GM23338 (cell line): Measurements from ENCODE around the gene GJA1. TPM values are rescaled to one million over a fixed set of nuclear protein-coding genes. Genes with fewer than 3 reads are reported as not detected.

ENCODE experiments used
- ATAC-seq: fragments of 200-7000 bp; cut with Tn5 transposase; 3 replicates; pipeline ENCODE4 v1.9.1; 2020
- DNase-seq: peaks from one replicate; pipeline ENCODE4 v3.0.0-alpha.2; 2015; ENCODE audit warnings: low spot score
- H2AFZ ChIP-seq: fragments of 200-600 bp; sonication (generic); 2 replicates; pipeline ENCODE4 v1.8.0; 2016; ENCODE audit warnings: antibody characterized with exemption, mild to moderate bottlenecking, moderate library complexity
- H3F3A ChIP-seq: fragments of 200-600 bp; sonication (generic); replicated peaks from 2 replicates; pipeline ENCODE4 v1.8.0; 2017; ENCODE audit warnings: antibody characterized with exemption, mixed run types, low read depth
- H3K27ac ChIP-seq: fragments of 200-600 bp; sonication (generic); 2 replicates; pipeline ENCODE4 v1.6.1; 2016; ENCODE audit warnings: low read depth
- H3K27me3 ChIP-seq: fragments of 200-600 bp; sonication (generic); 2 replicates; pipeline ENCODE4 v1.8.0; 2016; ENCODE audit warnings: mild to moderate bottlenecking, mixed run types, moderate library complexity; ENCODE audit not compliant: insufficient read depth
- H3K36me3 ChIP-seq: fragments of 200-600 bp; sonication (generic); 2 replicates; pipeline ENCODE4 v1.8.0; 2016; ENCODE audit warnings: mild to moderate bottlenecking; ENCODE audit not compliant: insufficient read depth
- H3K4me1 ChIP-seq: fragments of 200-600 bp; sonication (generic); 2 replicates; pipeline ENCODE4 v1.8.0; 2016; ENCODE audit warnings: mild to moderate bottlenecking, moderate library complexity; ENCODE audit not compliant: insufficient read depth
- H3K4me2 ChIP-seq: fragments of 200-600 bp; sonication (generic); 2 replicates; pipeline ENCODE4 v1.7.1; 2017; ENCODE audit warnings: mixed run types
- H3K4me3 ChIP-seq: fragments of 200-600 bp; sonication (generic); 2 replicates; pipeline ENCODE4 v1.6.1; 2016; ENCODE audit warnings: mixed run types
- H3K79me2 ChIP-seq: fragments of 200-600 bp; sonication (generic); replicated peaks from 2 replicates; pipeline ENCODE4 v1.8.0; 2017; ENCODE audit warnings: mild to moderate bottlenecking; ENCODE audit not compliant: insufficient read depth
- H3K9me2 ChIP-seq: fragments of 200-600 bp; sonication (generic); 2 replicates; pipeline ENCODE4 v1.8.0; 2017; ENCODE audit not compliant: insufficient read depth
- H4K20me1 ChIP-seq: fragments of 200-600 bp; sonication (generic); replicated peaks from 2 replicates; pipeline ENCODE4 v1.8.0; 2017; ENCODE audit warnings: mild to moderate bottlenecking; ENCODE audit not compliant: insufficient read depth
- H3K27ac Mint-ChIP-seq: 2 replicates; pipeline ENCODE4 v1.8.0; 2020; ENCODE audit warnings: inconsistent platforms, mild to moderate bottlenecking, moderate library complexity, mixed read lengths
- H3K27me3 Mint-ChIP-seq: 3 replicates; pipeline ENCODE4 v1.8.0; 2022; ENCODE audit warnings: low read depth, mild to moderate bottlenecking, moderate library complexity, mixed read lengths, inconsistent platforms; ENCODE audit not compliant: insufficient read depth, poor library complexity
- H3K36me3 Mint-ChIP-seq: 3 replicates; pipeline ENCODE4 v1.8.0; 2021; ENCODE audit warnings: low read depth, mild to moderate bottlenecking, inconsistent platforms, moderate library complexity, mixed read lengths
- H3K4me1 Mint-ChIP-seq: 3 replicates; pipeline ENCODE4 v1.8.0; 2020; ENCODE audit warnings: mild to moderate bottlenecking, inconsistent platforms, mixed read lengths
- H3K4me3 Mint-ChIP-seq: 3 replicates; pipeline ENCODE4 v1.8.0; 2021; ENCODE audit warnings: moderate library complexity, mild to moderate bottlenecking, inconsistent platforms, mixed read lengths
- H3K9me3 Mint-ChIP-seq: 3 replicates; pipeline ENCODE4 v1.8.0; 2020; ENCODE audit warnings: moderate library complexity, mild to moderate bottlenecking, inconsistent platforms, mixed read lengths
- EZH2phosphoT487 ChIP-seq: fragments of 200-600 bp; sonication (generic); IDR thresholded peaks from one replicate; pipeline ENCODE4 v1.8.1; 2018; ENCODE audit warnings: antibody characterized with exemption; ENCODE audit not compliant: unreplicated experiment
- NANOG ChIP-seq: IDR thresholded peaks from 2 replicates; pipeline ENCODE4 v1.6.1; 2016; ENCODE audit warnings: antibody characterized with exemption, borderline replicate concordance
- POLR2AphosphoS5 ChIP-seq: IDR thresholded peaks from 2 replicates; pipeline ENCODE4 v1.6.1; 2016; ENCODE audit warnings: antibody characterized with exemption, low read depth
- STAT1 ChIP-seq: IDR thresholded peaks from one replicate; pipeline ENCODE4 v1.6.1; 2016; ENCODE audit warnings: antibody characterized with exemption; ENCODE audit not compliant: unreplicated experiment
- ZNF114 ChIP-seq: fragments of 250-450 bp; sonication (Bioruptor Pico); IDR thresholded peaks from 2 replicates; pipeline ENCODE4 v1.5.0; 2020; ENCODE audit warnings: mild to moderate bottlenecking, moderate library complexity
- ZNF331 ChIP-seq: fragments of 250-450 bp; sonication (Bioruptor Pico); IDR thresholded peaks from 2 replicates; pipeline ENCODE4 v1.5.0; 2020; ENCODE audit warnings: low read depth, mild to moderate bottlenecking, moderate library complexity
- polyA plus RNA-seq: library from polyadenylated mRNA; unstranded; fragments of >200 nt; fragmentation: Nextera tagmentation; extraction: Ambion mirVana; gene quantifications from 2 replicates; pipeline ENCODE4 v1.2.1, GENCODE V29; 2016
- total RNA-seq: library from RNA; depleted of rRNA; stranded (reverse); fragments of >200 nt; shearing (Covaris generic); gene quantifications from 2 replicates; pipeline ENCODE4 v1.2.3, GENCODE V29; 2014
- TF ChIP-seq, protein P1 (sequence below): IDR thresholded peaks from one replicate; pipeline ENCODE4 v1.6.1; 2018; ENCODE audit warnings: antibody characterized with exemption; ENCODE audit not compliant: unreplicated experiment
- TF ChIP-seq, protein P2 (sequence below): IDR thresholded peaks from 2 replicates; pipeline ENCODE4 v1.6.1; 2016; ENCODE audit warnings: antibody characterized with exemption
- TF ChIP-seq, protein P3 (sequence below), 2 experiments: fragments of 200-600 bp in 1 of 2; sonication (generic) in 1 of 2; conservative IDR thresholded peaks; 2 replicates each; pipeline versions ENCODE4 v1.5.1 to v1.6.1; 2016 to 2017; ENCODE audit warnings: antibody characterized with exemption in 2 of 2, low read depth in 2 of 2, mild to moderate bottlenecking in 2 of 2, moderate library complexity in 1 of 2
- TF ChIP-seq, protein P4 (sequence below): fragments of 250-450 bp; sonication (Bioruptor Pico); IDR thresholded peaks from 2 replicates; pipeline ENCODE4 v1.5.0; 2020; ENCODE audit warnings: mild to moderate bottlenecking, moderate library complexity

The GJA1 gene
- total and polyA plus RNA-seq, 2 experiments from 2014 or later: 262 to 609 TPM

DNA sequence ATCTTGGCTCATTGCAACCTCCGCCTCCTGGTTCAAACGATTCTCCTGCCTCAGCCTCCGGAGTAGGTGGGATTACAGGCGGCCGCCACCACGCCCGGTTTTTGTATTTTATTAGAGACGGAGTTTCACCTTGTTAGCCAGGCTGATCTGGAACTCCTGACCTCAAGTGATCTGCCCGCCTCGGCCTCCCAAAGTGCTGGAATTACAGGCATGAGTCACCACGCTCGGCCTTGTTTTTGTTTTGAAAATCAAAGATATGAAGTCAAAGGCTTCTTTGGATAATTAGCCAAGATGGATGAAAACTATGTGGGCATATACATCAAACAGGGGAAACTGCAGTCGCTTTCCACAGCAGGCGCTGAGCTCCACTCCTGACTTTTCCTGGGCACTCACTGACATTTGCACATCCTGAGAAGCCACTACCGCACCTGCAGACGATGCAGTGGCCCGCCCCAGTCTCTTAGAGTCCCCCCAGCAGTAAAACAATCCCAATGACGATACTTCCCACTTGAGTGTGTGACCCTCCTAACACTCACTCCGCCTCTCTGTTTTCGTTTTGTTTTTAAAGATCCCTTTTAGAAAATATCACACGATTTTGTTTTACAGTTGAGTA, 44.1 kb downstream of the GJA1 start:
- peaks cover 5% of the 10 kb centered on the region; the same call in 2 of the 3 replicates for H3K4me1 Mint-ChIP-seq
- no peaks in the 10 kb centered on the region for H3K36me3 Mint-ChIP-seq
- DNase-seq (no peak), ATAC-seq (no peak)
- H3F3A ChIP-seq: no peaks in the 10 kb centered on the region
- H3K9me2 ChIP-seq: no peaks in the 10 kb centered on the region
- H3K79me2 ChIP-seq: no peaks in the 10 kb centered on the region
- TF ChIP-seq POLR2AphosphoS5 (no peak), STAT1 (no peak), ZNF331 (no peak), ZNF114 (CRISPR knock-in tag) (no peak), NANOG (no peak), EZH2phosphoT487 (no peak)
- TF ChIP-seq, protein P1, sequence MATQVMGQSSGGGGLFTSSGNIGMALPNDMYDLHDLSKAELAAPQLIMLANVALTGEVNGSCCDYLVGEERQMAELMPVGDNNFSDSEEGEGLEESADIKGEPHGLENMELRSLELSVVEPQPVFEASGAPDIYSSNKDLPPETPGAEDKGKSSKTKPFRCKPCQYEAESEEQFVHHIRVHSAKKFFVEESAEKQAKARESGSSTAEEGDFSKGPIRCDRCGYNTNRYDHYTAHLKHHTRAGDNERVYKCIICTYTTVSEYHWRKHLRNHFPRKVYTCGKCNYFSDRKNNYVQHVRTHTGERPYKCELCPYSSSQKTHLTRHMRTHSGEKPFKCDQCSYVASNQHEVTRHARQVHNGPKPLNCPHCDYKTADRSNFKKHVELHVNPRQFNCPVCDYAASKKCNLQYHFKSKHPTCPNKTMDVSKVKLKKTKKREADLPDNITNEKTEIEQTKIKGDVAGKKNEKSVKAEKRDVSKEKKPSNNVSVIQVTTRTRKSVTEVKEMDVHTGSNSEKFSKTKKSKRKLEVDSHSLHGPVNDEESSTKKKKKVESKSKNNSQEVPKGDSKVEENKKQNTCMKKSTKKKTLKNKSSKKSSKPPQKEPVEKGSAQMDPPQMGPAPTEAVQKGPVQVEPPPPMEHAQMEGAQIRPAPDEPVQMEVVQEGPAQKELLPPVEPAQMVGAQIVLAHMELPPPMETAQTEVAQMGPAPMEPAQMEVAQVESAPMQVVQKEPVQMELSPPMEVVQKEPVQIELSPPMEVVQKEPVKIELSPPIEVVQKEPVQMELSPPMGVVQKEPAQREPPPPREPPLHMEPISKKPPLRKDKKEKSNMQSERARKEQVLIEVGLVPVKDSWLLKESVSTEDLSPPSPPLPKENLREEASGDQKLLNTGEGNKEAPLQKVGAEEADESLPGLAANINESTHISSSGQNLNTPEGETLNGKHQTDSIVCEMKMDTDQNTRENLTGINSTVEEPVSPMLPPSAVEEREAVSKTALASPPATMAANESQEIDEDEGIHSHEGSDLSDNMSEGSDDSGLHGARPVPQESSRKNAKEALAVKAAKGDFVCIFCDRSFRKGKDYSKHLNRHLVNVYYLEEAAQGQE: no peak
- TF ChIP-seq, protein P2, sequence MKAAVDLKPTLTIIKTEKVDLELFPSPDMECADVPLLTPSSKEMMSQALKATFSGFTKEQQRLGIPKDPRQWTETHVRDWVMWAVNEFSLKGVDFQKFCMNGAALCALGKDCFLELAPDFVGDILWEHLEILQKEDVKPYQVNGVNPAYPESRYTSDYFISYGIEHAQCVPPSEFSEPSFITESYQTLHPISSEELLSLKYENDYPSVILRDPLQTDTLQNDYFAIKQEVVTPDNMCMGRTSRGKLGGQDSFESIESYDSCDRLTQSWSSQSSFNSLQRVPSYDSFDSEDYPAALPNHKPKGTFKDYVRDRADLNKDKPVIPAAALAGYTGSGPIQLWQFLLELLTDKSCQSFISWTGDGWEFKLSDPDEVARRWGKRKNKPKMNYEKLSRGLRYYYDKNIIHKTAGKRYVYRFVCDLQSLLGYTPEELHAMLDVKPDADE: no peak
- TF ChIP-seq, protein P3, sequence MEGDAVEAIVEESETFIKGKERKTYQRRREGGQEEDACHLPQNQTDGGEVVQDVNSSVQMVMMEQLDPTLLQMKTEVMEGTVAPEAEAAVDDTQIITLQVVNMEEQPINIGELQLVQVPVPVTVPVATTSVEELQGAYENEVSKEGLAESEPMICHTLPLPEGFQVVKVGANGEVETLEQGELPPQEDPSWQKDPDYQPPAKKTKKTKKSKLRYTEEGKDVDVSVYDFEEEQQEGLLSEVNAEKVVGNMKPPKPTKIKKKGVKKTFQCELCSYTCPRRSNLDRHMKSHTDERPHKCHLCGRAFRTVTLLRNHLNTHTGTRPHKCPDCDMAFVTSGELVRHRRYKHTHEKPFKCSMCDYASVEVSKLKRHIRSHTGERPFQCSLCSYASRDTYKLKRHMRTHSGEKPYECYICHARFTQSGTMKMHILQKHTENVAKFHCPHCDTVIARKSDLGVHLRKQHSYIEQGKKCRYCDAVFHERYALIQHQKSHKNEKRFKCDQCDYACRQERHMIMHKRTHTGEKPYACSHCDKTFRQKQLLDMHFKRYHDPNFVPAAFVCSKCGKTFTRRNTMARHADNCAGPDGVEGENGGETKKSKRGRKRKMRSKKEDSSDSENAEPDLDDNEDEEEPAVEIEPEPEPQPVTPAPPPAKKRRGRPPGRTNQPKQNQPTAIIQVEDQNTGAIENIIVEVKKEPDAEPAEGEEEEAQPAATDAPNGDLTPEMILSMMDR (conservative IDR thresholded peaks at IDR 0.05; ENCODE audit: low read depth in 2 of 2): no peak
- TF ChIP-seq, protein P4, sequence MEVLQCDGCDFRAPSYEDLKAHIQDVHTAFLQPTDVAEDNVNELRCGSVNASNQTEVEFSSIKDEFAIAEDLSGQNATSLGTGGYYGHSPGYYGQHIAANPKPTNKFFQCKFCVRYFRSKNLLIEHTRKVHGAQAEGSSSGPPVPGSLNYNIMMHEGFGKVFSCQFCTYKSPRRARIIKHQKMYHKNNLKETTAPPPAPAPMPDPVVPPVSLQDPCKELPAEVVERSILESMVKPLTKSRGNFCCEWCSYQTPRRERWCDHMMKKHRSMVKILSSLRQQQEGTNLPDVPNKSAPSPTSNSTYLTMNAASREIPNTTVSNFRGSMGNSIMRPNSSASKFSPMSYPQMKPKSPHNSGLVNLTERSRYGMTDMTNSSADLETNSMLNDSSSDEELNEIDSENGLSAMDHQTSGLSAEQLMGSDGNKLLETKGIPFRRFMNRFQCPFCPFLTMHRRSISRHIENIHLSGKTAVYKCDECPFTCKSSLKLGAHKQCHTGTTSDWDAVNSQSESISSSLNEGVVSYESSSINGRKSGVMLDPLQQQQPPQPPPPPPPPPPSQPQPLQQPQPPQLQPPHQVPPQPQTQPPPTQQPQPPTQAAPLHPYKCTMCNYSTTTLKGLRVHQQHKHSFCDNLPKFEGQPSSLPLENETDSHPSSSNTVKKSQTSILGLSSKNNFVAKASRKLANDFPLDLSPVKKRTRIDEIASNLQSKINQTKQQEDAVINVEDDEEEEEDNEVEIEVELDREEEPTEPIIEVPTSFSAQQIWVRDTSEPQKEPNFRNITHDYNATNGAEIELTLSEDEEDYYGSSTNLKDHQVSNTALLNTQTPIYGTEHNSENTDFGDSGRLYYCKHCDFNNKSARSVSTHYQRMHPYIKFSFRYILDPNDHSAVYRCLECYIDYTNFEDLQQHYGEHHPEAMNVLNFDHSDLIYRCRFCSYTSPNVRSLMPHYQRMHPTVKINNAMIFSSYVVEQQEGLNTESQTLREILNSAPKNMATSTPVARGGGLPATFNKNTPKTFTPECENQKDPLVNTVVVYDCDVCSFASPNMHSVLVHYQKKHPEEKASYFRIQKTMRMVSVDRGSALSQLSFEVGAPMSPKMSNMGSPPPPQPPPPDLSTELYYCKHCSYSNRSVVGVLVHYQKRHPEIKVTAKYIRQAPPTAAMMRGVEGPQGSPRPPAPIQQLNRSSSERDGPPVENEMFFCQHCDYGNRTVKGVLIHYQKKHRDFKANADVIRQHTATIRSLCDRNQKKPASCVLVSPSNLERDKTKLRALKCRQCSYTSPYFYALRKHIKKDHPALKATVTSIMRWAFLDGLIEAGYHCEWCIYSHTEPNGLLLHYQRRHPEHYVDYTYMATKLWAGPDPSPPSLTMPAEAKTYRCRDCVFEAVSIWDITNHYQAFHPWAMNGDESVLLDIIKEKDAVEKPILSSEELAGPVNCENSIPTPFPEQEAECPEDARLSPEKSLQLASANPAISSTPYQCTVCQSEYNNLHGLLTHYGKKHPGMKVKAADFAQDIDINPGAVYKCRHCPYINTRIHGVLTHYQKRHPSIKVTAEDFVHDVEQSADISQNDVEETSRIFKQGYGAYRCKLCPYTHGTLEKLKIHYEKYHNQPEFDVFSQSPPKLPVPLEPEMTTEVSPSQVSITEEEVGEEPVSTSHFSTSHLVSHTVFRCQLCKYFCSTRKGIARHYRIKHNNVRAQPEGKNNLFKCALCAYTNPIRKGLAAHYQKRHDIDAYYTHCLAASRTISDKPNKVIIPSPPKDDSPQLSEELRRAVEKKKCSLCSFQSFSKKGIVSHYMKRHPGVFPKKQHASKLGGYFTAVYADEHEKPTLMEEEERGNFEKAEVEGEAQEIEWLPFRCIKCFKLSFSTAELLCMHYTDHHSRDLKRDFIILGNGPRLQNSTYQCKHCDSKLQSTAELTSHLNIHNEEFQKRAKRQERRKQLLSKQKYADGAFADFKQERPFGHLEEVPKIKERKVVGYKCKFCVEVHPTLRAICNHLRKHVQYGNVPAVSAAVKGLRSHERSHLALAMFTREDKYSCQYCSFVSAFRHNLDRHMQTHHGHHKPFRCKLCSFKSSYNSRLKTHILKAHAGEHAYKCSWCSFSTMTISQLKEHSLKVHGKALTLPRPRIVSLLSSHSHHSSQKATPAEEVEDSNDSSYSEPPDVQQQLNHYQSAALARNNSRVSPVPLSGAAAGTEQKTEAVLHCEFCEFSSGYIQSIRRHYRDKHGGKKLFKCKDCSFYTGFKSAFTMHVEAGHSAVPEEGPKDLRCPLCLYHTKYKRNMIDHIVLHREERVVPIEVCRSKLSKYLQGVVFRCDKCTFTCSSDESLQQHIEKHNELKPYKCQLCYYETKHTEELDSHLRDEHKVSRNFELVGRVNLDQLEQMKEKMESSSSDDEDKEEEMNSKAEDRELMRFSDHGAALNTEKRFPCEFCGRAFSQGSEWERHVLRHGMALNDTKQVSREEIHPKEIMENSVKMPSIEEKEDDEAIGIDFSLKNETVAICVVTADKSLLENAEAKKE (CRISPR knock-in tag): no peak
- no peak overlapping the region for H3K4me2 ChIP-seq
- no peaks in the 10 kb centered on the region for H4K20me1 ChIP-seq
- no peak overlapping the region for H3K27ac Mint-ChIP-seq
- H3K27me3 Mint-ChIP-seq: peaks cover 2% of the 10 kb centered on the region
- H3K36me3 ChIP-seq: no peaks in the 10 kb centered on the region
- H2AFZ ChIP-seq: peak overlapping the region; percentile 63
- no peak overlapping the region for H3K4me3 ChIP-seq
- H3K9me3 Mint-ChIP-seq: no peaks in the 10 kb centered on the region
- H3K27me3 ChIP-seq: no peaks in the 10 kb centered on the region
- H3K4me1 ChIP-seq: peaks cover under 1% of the 10 kb centered on the region; the same call in 1 of the 2 replicates
- H3K4me3 Mint-ChIP-seq: no peak overlapping the region
- H3K27ac ChIP-seq: no peak overlapping the region
